IMR-90 (cell line): ENCODE data around the gene SLC18B1. TPM values are rescaled to one million over a fixed set of nuclear protein-coding genes. Genes with fewer than 3 reads are reported as not detected.

Experiments
- ATAC-seq: fragments of 200-7000 bp; cut with Tn5 transposase; 2 replicates; pipeline ENCODE4 v1.9.1; 2020; ENCODE audit warnings: low read depth, mild to moderate bottlenecking, moderate library complexity
- BruUV-seq: library from RNA; stranded (reverse); fragments of 400-500 nt; replicated peaks from 2 replicates; lab custom pipeline; 2021; lab: Mats Ljungman, UMichigan
- CTCF ChIA-PET: fragments of 300-600 bp; formaldehyde crosslinking; extraction: SDS; loops from one replicate; lab custom pipeline; 2021; ENCODE audit warnings: antibody characterized with exemption; lab: Yijun Ruan, JAX
- POLR2A ChIA-PET: fragments of 300-600 bp; sonication (Branson Sonifier 250); formaldehyde crosslinking; loops from one replicate; lab custom pipeline; 2022; ENCODE audit warnings: antibody characterized with exemption; ENCODE audit not compliant: unreplicated experiment; lab: Charles Lee
- DNase-seq: peaks from one replicate; pipeline ENCODE4 v3.0.0; 2013
- H2AFZ ChIP-seq: replicated peaks from 2 replicates; pipeline ENCODE3; 2013; ENCODE audit warnings: low read length, mild to moderate bottlenecking; ENCODE audit not compliant: poor library complexity
- H2AK5ac ChIP-seq: 2 replicates; pipeline ENCODE4 v1.6.1; 2013; ENCODE audit warnings: low read depth, low read length, inconsistent platforms
- H2AK9ac ChIP-seq: replicated peaks from 2 replicates; pipeline ENCODE3; 2013; ENCODE audit warnings: mild to moderate bottlenecking, low read depth, low read length, moderate library complexity; ENCODE audit not compliant: poor library complexity
- H2BK120ac ChIP-seq: 2 replicates; pipeline ENCODE4 v1.6.1; 2013; ENCODE audit warnings: low read depth, low read length, inconsistent platforms
- H2BK15ac ChIP-seq: 3 replicates; pipeline ENCODE4 v1.6.1; 2013; ENCODE audit warnings: low read depth, low read length, inconsistent platforms
- H2BK20ac ChIP-seq: 2 replicates; pipeline ENCODE4 v1.6.1; 2013; ENCODE audit warnings: low read depth, mild to moderate bottlenecking, inconsistent platforms, low read length, moderate library complexity
- H2BK5ac ChIP-seq: 2 replicates; pipeline ENCODE4 v1.6.1; 2013; ENCODE audit warnings: mild to moderate bottlenecking, low read depth, low read length, inconsistent platforms; ENCODE audit not compliant: poor library complexity, severe bottlenecking
- H3K14ac ChIP-seq: replicated peaks from 2 replicates; pipeline ENCODE4 v1.6.1; 2013; ENCODE audit warnings: low read depth, low read length, inconsistent platforms
- H3K18ac ChIP-seq: 2 replicates; pipeline ENCODE4 v1.6.1; 2013; ENCODE audit warnings: low read depth, low read length, control low read depth
- H3K23ac ChIP-seq: 2 replicates; pipeline ENCODE4 v1.6.1; 2013; ENCODE audit warnings: low read depth, low read length, inconsistent platforms
- H3K27ac ChIP-seq: 2 replicates; pipeline ENCODE4 v1.5.1; 2013; ENCODE audit warnings: mild to moderate bottlenecking, control low read depth, low read length; ENCODE audit not compliant: insufficient read depth
- H3K27me3 ChIP-seq: 2 replicates; pipeline ENCODE4 v1.6.1; 2013; ENCODE audit warnings: low read length; ENCODE audit not compliant: control insufficient read depth, insufficient read depth
- H3K36me3 ChIP-seq: 2 replicates; pipeline ENCODE4 v1.6.1; 2013; ENCODE audit warnings: low read length, mixed read lengths; ENCODE audit not compliant: control insufficient read depth, insufficient read depth
- H3K4ac ChIP-seq: 2 replicates; pipeline ENCODE4 v1.6.1; 2013; ENCODE audit warnings: low read depth, low read length, inconsistent platforms
- H3K4me1 ChIP-seq: 2 replicates; pipeline ENCODE4 v1.6.1; 2013; ENCODE audit warnings: low read length, mixed read lengths; ENCODE audit not compliant: control insufficient read depth, insufficient read depth
- H3K4me2 ChIP-seq: 2 replicates; pipeline ENCODE4 v1.6.1; 2013; ENCODE audit warnings: low read depth, mild to moderate bottlenecking, control low read depth, low read length, moderate library complexity
- H3K4me3 ChIP-seq: 2 replicates; pipeline ENCODE4 v1.5.1; 2013; ENCODE audit warnings: low read depth, mild to moderate bottlenecking, control low read depth, low read length, moderate library complexity; ENCODE audit not compliant: insufficient read depth
- H3K56ac ChIP-seq: 2 replicates; pipeline ENCODE4 v1.6.1; 2013; ENCODE audit warnings: low read length, inconsistent platforms; ENCODE audit not compliant: insufficient read depth; ENCODE audit errors: extremely low read depth
- H3K79me1 ChIP-seq, 2 experiments: 2 replicates each; pipeline ENCODE4 v1.6.1; 2013; ENCODE audit warnings: low read length in 2 of 2, inconsistent platforms in 1 of 2, low read depth in 1 of 2
- H3K9ac ChIP-seq: 2 replicates; pipeline ENCODE4 v1.6.1; 2013; ENCODE audit warnings: low read depth, low read length, control low read depth
- H3K9me1 ChIP-seq: 2 replicates; pipeline ENCODE4 v1.6.1; 2013; ENCODE audit warnings: low read length, inconsistent platforms; ENCODE audit not compliant: insufficient read depth
- H3K9me3 ChIP-seq: 2 replicates; pipeline ENCODE4 v1.6.1; 2013; ENCODE audit warnings: low read length; ENCODE audit not compliant: control insufficient read depth, insufficient read depth
- H4K20me1 ChIP-seq: 2 replicates; pipeline ENCODE4 v1.6.1; 2013; ENCODE audit warnings: low read length, inconsistent platforms; ENCODE audit not compliant: insufficient read depth
- H4K5ac ChIP-seq: 2 replicates; pipeline ENCODE4 v1.6.1; 2013; ENCODE audit warnings: mild to moderate bottlenecking, low read depth, low read length, control low read depth
- H4K8ac ChIP-seq, 2 experiments: 2 replicates each; pipeline ENCODE4 v1.6.1; 2013; ENCODE audit warnings: low read depth in 2 of 2, low read length in 2 of 2, control low read depth in 1 of 2, inconsistent platforms in 1 of 2
- H4K91ac ChIP-seq: 2 replicates; pipeline ENCODE4 v1.6.1; 2013; ENCODE audit warnings: low read depth, low read length, inconsistent platforms; ENCODE audit not compliant: insufficient read depth
- BHLHE40 ChIP-seq: fragments of 150-350 bp; IDR thresholded peaks from 2 replicates; pipeline ENCODE4 v1.6.1; 2016; ENCODE audit warnings: mild to moderate bottlenecking, low read depth, low read length
- CEBPB ChIP-seq: IDR thresholded peaks from 2 replicates; pipeline ENCODE4 v1.6.1; 2012; ENCODE audit warnings: low read depth, low read length, improper control_type of control experiment
- CHD1 ChIP-seq: IDR thresholded peaks from 2 replicates; pipeline ENCODE4 v1.6.1; 2012; ENCODE audit warnings: low read depth, low read length, improper control_type of control experiment
- CTCF ChIP-seq: conservative IDR thresholded peaks from 2 replicates; pipeline ENCODE4 v1.5.1; 2012; ENCODE audit warnings: mild to moderate bottlenecking, low read depth, low read length, improper control_type of control experiment
- ELK1 ChIP-seq: fragments of 150-350 bp; IDR thresholded peaks from 2 replicates; pipeline ENCODE4 v1.6.1; 2016; ENCODE audit warnings: low read depth, mild to moderate bottlenecking, low read length, moderate library complexity, borderline replicate concordance
- FOS ChIP-seq: fragments of 150-350 bp; IDR thresholded peaks from 2 replicates; pipeline ENCODE4 v1.6.1; 2016; ENCODE audit warnings: low read depth, low read length
- MAFK ChIP-seq: IDR thresholded peaks from 2 replicates; pipeline ENCODE4 v1.6.1; 2012; ENCODE audit warnings: low read depth, low read length, improper control_type of control experiment
- MAZ ChIP-seq: IDR thresholded peaks from 2 replicates; pipeline ENCODE4 v1.6.1; 2012; ENCODE audit warnings: low read depth, mild to moderate bottlenecking, low read length, improper control_type of control experiment, moderate library complexity, borderline replicate concordance
- MXI1 ChIP-seq: IDR thresholded peaks from 2 replicates; pipeline ENCODE4 v1.6.1; 2012; ENCODE audit warnings: low read depth, mild to moderate bottlenecking, low read length, moderate library complexity, borderline replicate concordance
- NFE2L2 ChIP-seq: fragments of 150-350 bp; IDR thresholded peaks from 2 replicates; pipeline ENCODE4 v1.6.1; 2016; ENCODE audit warnings: low read depth, mild to moderate bottlenecking, low read length
- POLR2A ChIP-seq: IDR thresholded peaks from 2 replicates; pipeline ENCODE4 v1.6.1; 2012; ENCODE audit warnings: mild to moderate bottlenecking, low read depth, low read length
- RAD21 ChIP-seq: IDR thresholded peaks from 2 replicates; pipeline ENCODE4 v1.6.1; 2012; ENCODE audit warnings: low read length, improper control_type of control experiment
- RCOR1 ChIP-seq: IDR thresholded peaks from 2 replicates; pipeline ENCODE4 v1.6.1; 2012; ENCODE audit warnings: mild to moderate bottlenecking, low read length, improper control_type of control experiment; ENCODE audit not compliant: insufficient replicate concordance
- RFX5 ChIP-seq: IDR thresholded peaks from 2 replicates; pipeline ENCODE4 v1.8.0; 2012; ENCODE audit warnings: low read depth, mild to moderate bottlenecking, low read length, moderate library complexity
- SMC3 ChIP-seq: fragments of 150-350 bp; IDR thresholded peaks from 2 replicates; pipeline ENCODE4 v1.6.1; 2016; ENCODE audit warnings: low read depth, mild to moderate bottlenecking, antibody characterized with exemption, low read length, moderate library complexity
- USF2 ChIP-seq: fragments of 150-350 bp; IDR thresholded peaks from 2 replicates; pipeline ENCODE4 v1.6.1; 2017; ENCODE audit warnings: mild to moderate bottlenecking, antibody characterized with exemption, low read length, low read depth
- WGBS, 2 experiments: methylation state at CpG; one replicate each; pipeline versions ENCODE4 v1.1.5 to v1.1.7; 2013; ENCODE audit warnings: missing lambda C conversion rate in 2 of 2; ENCODE audit not compliant: insufficient read length in 1 of 2; ENCODE audit errors: extremely low coverage in 2 of 2; 5-methylcytosine and 5-hydroxymethylcytosine counted together
- dilution Hi-C: fragments of 300-500 bp; cut with HindIII; formaldehyde crosslinking; loops from one replicate; pipeline ENCODE4 v1.14.3; 2018; ENCODE audit warnings: low sequenced_read_pairs; ENCODE audit not compliant: unreplicated experiment
- in situ Hi-C: fragments of 300-500 bp; cut with MboI; formaldehyde crosslinking; loops from 3 replicates; pipeline ENCODE4 v1.14.3; 2019; ENCODE audit warnings: low sequenced_read_pairs, inconsistent platforms, mixed read lengths
- intact Hi-C: fragments of 100-400 bp; cut with micrococcal nuclease; formaldehyde crosslinking; loops from 2 replicates; pipeline ENCODE4 v1.10.0; 2022
- polyA plus RNA-seq, 3 experiments: library from polyadenylated mRNA; depleted of rRNA; stranded (reverse); fragments of >200 nt; gene quantifications; 2 replicates each; pipeline ENCODE4 v1.2.3, GENCODE V29; 2012; ENCODE audit warnings: low replicate concordance in 1 of 3
- total RNA-seq: library from RNA; depleted of rRNA; stranded (reverse); fragments of >200 nt; gene quantifications from 2 replicates; pipeline ENCODE4 v1.2.3, GENCODE V29; 2012

Gene SLC18B1
- total and polyA plus RNA-seq, 2 of the 4 experiments (the other 2 are of a cell fraction): 2.4 to 2.5 TPM

- Histone ChIP-seq H3K79me1 (no peaks in the 10 kb centered on the region), H3K23ac (no peak overlapping the region), H4K91ac (no peak overlapping the region), H2AFZ (no peak overlapping the region), H3K9me1 (peaks cover 7% of the 10 kb centered on the region; the same call in 1 of the 2 replicates), H3K9ac (no peak overlapping the region), H3K4ac (no peak overlapping the region), H3K4me1 (peaks cover 14% of the 10 kb centered on the region), H3K4me2 (no peak overlapping the region), H2BK120ac (no peak overlapping the region), H3K9me3 (no peaks in the 10 kb centered on the region), H3K56ac (no peak overlapping the region; the same call in 1 of the 2 replicates), H2BK20ac (no peak overlapping the region), H4K20me1 (no peaks in the 10 kb centered on the region), H3K36me3 (no peaks in the 10 kb centered on the region), H2AK5ac (no peak overlapping the region), H3K27me3 (no peaks in the 10 kb centered on the region), H3K27ac (no peak overlapping the region), H3K14ac (no peak overlapping the region), H2BK5ac (no peak overlapping the region), H3K4me3 (no peak overlapping the region), H4K8ac (no peak overlapping the region), H4K5ac (no peak overlapping the region), H3K18ac (no peak overlapping the region), H2BK15ac (no peak overlapping the region), H2AK9ac (no peak overlapping the region)
- dilution Hi-C loops (no loop called here), in situ Hi-C loops (no loop called here), intact Hi-C loops (loop anchor here (5.0 kb wide), 1 partner anchor 64 kb away; no protein-coding TSS in a partner anchor)
- POLR2A ChIA-PET: no interaction called here
- DNase-seq (peak; percentile 14), ATAC-seq (no peak)
- TF ChIP-seq RAD21 (no peak), CEBPB (no peak), POLR2A (no peak), FOS (no peak), MXI1 (no peak), BHLHE40 (no peak), NFE2L2 (no peak), CHD1 (no peak), RFX5 (no peak), SMC3 (no peak), ELK1 (no peak), CTCF (no peak), RCOR1 (no peak), MAFK (no peak), MAZ (no peak), USF2 (no peak)
- no TSS peak for BruUV-seq
- no CpG with 5 or more reads among the region's 1 CpG for WGBS, 2 experiments
- CTCF ChIA-PET: interaction anchor here (1.5 kb wide), 1 partner anchor 67 kb away, joined by 3 read pairs; no protein-coding TSS in a partner anchor
Measured at GRCh38 chr6:132736239-132736638, 62.2 kb downstream of the SLC18B1 start.
